MM.1S (cell line): ENCODE measurements around the gene DNASE1L2.

Experiments used
- DNase-seq: peaks from one replicate; pipeline ENCODE4 v3.0.0-alpha.2; 2015
- H2AFZ ChIP-seq: fragments of 300-600 bp; sonication (generic); 2 replicates; pipeline ENCODE4 v1.6.0; 2016; ENCODE audit warnings: antibody characterized with exemption, low read length
- H3F3A ChIP-seq: fragments of 300-600 bp; sonication (generic); 2 replicates; pipeline ENCODE4 v1.6.1; 2016; ENCODE audit warnings: mild to moderate bottlenecking, antibody characterized with exemption, low read length, moderate library complexity, mixed read lengths; ENCODE audit not compliant: insufficient read depth
- H3K27ac ChIP-seq: fragments of 300-600 bp; sonication (generic); 2 replicates; pipeline ENCODE4 v1.5.1; 2016; ENCODE audit warnings: mild to moderate bottlenecking, low read length
- H3K27me3 ChIP-seq: fragments of 300-600 bp; sonication (generic); replicated peaks from 2 replicates; pipeline ENCODE4 v1.6.0; 2016; ENCODE audit warnings: low read length; ENCODE audit not compliant: insufficient read depth
- H3K36me3 ChIP-seq: fragments of 300-600 bp; sonication (generic); replicated peaks from 2 replicates; pipeline ENCODE4 v1.6.1; 2016; ENCODE audit warnings: mild to moderate bottlenecking, low read length, mixed read lengths; ENCODE audit not compliant: insufficient read depth
- H3K4me1 ChIP-seq: fragments of 300-600 bp; sonication (generic); 2 replicates; pipeline ENCODE4 v1.6.1; 2016; ENCODE audit warnings: low read length, mixed read lengths
- H3K4me2 ChIP-seq: fragments of 300-600 bp; sonication (generic); 2 replicates; pipeline ENCODE4 v1.6.0; 2016; ENCODE audit warnings: low read depth, low read length
- H3K4me3 ChIP-seq: fragments of 300-600 bp; sonication (generic); 2 replicates; pipeline ENCODE4 v1.5.1; 2016; ENCODE audit warnings: low read length, mixed read lengths
- H3K79me2 ChIP-seq: fragments of 300-600 bp; sonication (generic); 2 replicates; pipeline ENCODE4 v1.6.1; 2016; ENCODE audit warnings: mixed run types, low read length, mixed read lengths
- H3K9ac ChIP-seq: fragments of 300-600 bp; sonication (generic); 2 replicates; pipeline ENCODE4 v1.6.1; 2016; ENCODE audit warnings: low read length, mixed read lengths
- H3K9me2 ChIP-seq: fragments of 300-600 bp; sonication (generic); replicated peaks from 2 replicates; pipeline ENCODE4 v1.6.1; 2016; ENCODE audit warnings: mild to moderate bottlenecking, low read length, mixed read lengths; ENCODE audit not compliant: insufficient read depth
- H3K9me3 ChIP-seq: fragments of 300-600 bp; sonication (generic); replicated peaks from 2 replicates; pipeline ENCODE4 v1.6.1; 2016; ENCODE audit warnings: mild to moderate bottlenecking, low read length, mixed read lengths; ENCODE audit not compliant: insufficient read depth
- H4K20me1 ChIP-seq: fragments of 300-600 bp; sonication (generic); 2 replicates; pipeline ENCODE4 v1.6.1; 2016; ENCODE audit warnings: mild to moderate bottlenecking, low read length, moderate library complexity, mixed read lengths; ENCODE audit not compliant: insufficient read depth
- EZH2 ChIP-seq: fragments of 300-600 bp; sonication (generic); optimal IDR thresholded peaks from 2 replicates; pipeline ENCODE3; 2017; ENCODE audit warnings: low read depth, mild to moderate bottlenecking, antibody characterized with exemption, low read length, mixed read lengths
- EZH2phosphoT487 ChIP-seq: fragments of 300-600 bp; sonication (generic); IDR thresholded peaks from 2 replicates; pipeline ENCODE4 v1.6.1; 2018; ENCODE audit warnings: antibody characterized with exemption, low read length
- TF ChIP-seq, protein P1 (sequence below): fragments of 300-600 bp; sonication (generic); IDR thresholded peaks from 2 replicates; pipeline ENCODE4 v1.5.1; 2016; ENCODE audit warnings: antibody characterized with exemption, low read length, mixed read lengths

The DNASE1L2 gene

GRCh38 chr16:2208772-2209171 is 27.5 kb upstream of the DNASE1L2 start:
- Histone ChIP-seq H3K4me1 (peaks cover 13% of the 10 kb centered on the region), H3K27me3 (no peaks in the 10 kb centered on the region), H3K27ac (no peak overlapping the region), H3K4me3 (no peak overlapping the region), H3F3A (peaks cover 3% of the 10 kb centered on the region; the same call in 1 of the 2 replicates), H2AFZ (no peak overlapping the region), H3K9ac (no peak overlapping the region), H3K9me3 (no peaks in the 10 kb centered on the region), H4K20me1 (no peaks in the 10 kb centered on the region), H3K36me3 (no peaks in the 10 kb centered on the region; the same call in 1 of the 2 replicates), H3K9me2 (no peaks in the 10 kb centered on the region), H3K4me2 (no peak overlapping the region), H3K79me2 (peaks cover 40% of the 10 kb centered on the region)
- TF ChIP-seq EZH2phosphoT487 (no peak), EZH2 (no peak)
- TF ChIP-seq, protein P1, sequence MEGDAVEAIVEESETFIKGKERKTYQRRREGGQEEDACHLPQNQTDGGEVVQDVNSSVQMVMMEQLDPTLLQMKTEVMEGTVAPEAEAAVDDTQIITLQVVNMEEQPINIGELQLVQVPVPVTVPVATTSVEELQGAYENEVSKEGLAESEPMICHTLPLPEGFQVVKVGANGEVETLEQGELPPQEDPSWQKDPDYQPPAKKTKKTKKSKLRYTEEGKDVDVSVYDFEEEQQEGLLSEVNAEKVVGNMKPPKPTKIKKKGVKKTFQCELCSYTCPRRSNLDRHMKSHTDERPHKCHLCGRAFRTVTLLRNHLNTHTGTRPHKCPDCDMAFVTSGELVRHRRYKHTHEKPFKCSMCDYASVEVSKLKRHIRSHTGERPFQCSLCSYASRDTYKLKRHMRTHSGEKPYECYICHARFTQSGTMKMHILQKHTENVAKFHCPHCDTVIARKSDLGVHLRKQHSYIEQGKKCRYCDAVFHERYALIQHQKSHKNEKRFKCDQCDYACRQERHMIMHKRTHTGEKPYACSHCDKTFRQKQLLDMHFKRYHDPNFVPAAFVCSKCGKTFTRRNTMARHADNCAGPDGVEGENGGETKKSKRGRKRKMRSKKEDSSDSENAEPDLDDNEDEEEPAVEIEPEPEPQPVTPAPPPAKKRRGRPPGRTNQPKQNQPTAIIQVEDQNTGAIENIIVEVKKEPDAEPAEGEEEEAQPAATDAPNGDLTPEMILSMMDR = no peak
- no peak for DNase-seq

DNA sequence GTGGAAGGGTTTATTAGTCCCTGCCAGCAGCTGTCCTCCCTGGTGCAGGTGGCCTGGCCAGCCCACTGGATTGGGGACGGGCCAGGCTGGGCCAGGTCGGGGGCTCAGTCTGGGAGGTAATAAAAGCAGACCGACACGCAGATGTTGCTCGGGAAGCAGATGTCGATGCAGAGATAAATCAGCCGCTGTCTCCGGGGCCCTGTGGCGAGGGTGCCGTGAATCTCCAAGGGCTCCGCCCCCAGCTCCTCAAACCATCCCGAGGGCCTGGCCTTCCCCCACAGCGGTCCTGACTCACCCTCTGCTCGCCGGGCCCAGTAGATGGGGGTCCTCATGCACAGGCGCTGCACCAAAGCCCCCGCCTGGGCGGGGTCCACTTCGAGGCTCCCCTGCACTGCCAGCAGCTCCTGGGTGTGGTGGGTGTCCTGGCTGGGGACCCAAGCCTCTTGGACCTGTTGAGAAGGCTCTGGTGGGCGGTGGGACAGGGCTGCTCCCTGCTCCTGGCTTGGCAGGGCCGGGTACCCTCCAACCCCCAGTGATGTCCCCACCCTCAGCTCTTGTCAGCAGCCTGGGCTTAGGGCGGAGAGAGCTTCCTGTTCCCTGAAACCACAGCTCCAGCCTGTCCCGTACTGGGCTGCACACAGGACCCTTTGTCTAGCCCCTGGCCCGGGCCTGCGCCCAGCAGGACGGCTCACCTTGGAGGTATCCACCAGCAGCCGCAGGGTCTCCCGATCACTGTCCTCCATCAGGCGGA is 26.8 kb upstream of the DNASE1L2 start:
- no peak for TF ChIP-seq EZH2
- TF ChIP-seq, protein P1 = no peak
- no peak for TF ChIP-seq EZH2phosphoT487
- H3K36me3 ChIP-seq = no peaks in the 10 kb centered on the region; the same call in 1 of the 2 replicates
- H3K9me3 ChIP-seq = no peaks in the 10 kb centered on the region
- H3K4me2 ChIP-seq = no peak overlapping the region
- no peak overlapping the region for H2AFZ ChIP-seq
- no peak overlapping the region for H3K4me3 ChIP-seq
- no peak overlapping the region for H3K27ac ChIP-seq
- peaks cover 13% of the 10 kb centered on the region for H3K4me1 ChIP-seq
- peaks cover 3% of the 10 kb centered on the region; the same call in 1 of the 2 replicates for H3F3A ChIP-seq
- H4K20me1 ChIP-seq = no peaks in the 10 kb centered on the region
- no peaks in the 10 kb centered on the region for H3K27me3 ChIP-seq
- no peaks in the 10 kb centered on the region for H3K9me2 ChIP-seq
- peaks cover 44% of the 10 kb centered on the region for H3K79me2 ChIP-seq
- H3K9ac ChIP-seq = no peak overlapping the region
- no peak for DNase-seq

DNA sequence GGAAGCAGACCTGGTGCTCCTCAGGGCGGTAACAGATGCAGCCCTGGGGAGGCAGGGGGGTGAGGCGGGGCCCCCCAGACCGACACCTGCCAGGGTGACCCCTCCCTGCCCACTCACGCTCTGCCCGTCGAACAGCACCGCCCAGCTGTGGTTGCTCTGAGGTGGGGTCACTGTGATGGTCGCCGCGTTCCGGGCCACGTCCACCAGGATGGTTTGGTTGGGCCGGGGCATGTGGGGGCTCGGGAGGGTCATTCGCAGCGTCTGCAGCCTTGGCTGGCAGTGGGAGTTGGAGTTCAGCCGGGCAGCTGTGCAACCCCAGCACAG is 26.3 kb upstream of the DNASE1L2 start:
- TF ChIP-seq EZH2phosphoT487 = no peak
- TF ChIP-seq, protein P1 = no peak
- TF ChIP-seq EZH2 = no peak
- Histone ChIP-seq H3K36me3 (no peaks in the 10 kb centered on the region; the same call in 1 of the 2 replicates), H2AFZ (no peak overlapping the region), H4K20me1 (no peaks in the 10 kb centered on the region), H3F3A (no peaks in the 10 kb centered on the region; the same call in 1 of the 2 replicates), H3K79me2 (peaks cover 44% of the 10 kb centered on the region), H3K27me3 (no peaks in the 10 kb centered on the region), H3K9ac (no peak overlapping the region), H3K4me2 (no peak overlapping the region), H3K4me1 (peaks cover 10% of the 10 kb centered on the region), H3K9me3 (no peaks in the 10 kb centered on the region), H3K9me2 (no peaks in the 10 kb centered on the region), H3K27ac (no peak overlapping the region), H3K4me3 (no peak overlapping the region)
- no peak for DNase-seq
